Subcutaneous adipose tissue (tissue), 4 donors: ENCODE results near the gene SLC27A3. TPM values are rescaled to one million over a fixed set of nuclear protein-coding genes. Genes with fewer than 3 reads are reported as not detected.

Source experiments
- CTCF ChIP-seq: fragments of 450-650 bp; IDR thresholded peaks from one replicate; pipeline ENCODE4 v1.5.1; 2016; ENCODE audit warnings: low read depth, mild to moderate bottlenecking, control low read depth, antibody characterized with exemption, moderate library complexity
- total RNA-seq, 4 donors: library from RNA; depleted of rRNA; stranded (reverse); fragments of >200 nt; gene quantifications; one replicate each; pipeline ENCODE4 v1.1.0, GENCODE V29; 2016

SLC27A3 gene
- total RNA-seq, 4 donors from 2014 or later = 20.4 to 104 (median 46.0) TPM

- TF ChIP-seq CTCF = no peak
Observed at GRCh38 chr1:153750026-153750995, 24.9 kb upstream of the SLC27A3 start.

- no peak for TF ChIP-seq CTCF
Observed at GRCh38 chr1:153752072-153752471, 23.1 kb upstream of the SLC27A3 start.

- no peak for TF ChIP-seq CTCF
Observed at GRCh38 chr1:153752571-153753195, 22.5 kb upstream of the SLC27A3 start.

GRCh38 chr1:153754266-153754665, 20.9 kb upstream of the SLC27A3 start:
- no peak for TF ChIP-seq CTCF

- no peak for TF ChIP-seq CTCF
Observed at GRCh38 chr1:153760440-153760839, 14.8 kb upstream of the SLC27A3 start.

- TF ChIP-seq CTCF = no peak
Observed at GRCh38 chr1:153763365-153764225, 11.6 kb upstream of the SLC27A3 start.
